Esophagus muscularis mucosa (tissue), 4 donors: ENCODE measurements around the gene SPRR4. TPM values are rescaled to one million over a fixed set of nuclear protein-coding genes. Genes with fewer than 3 reads are reported as not detected.

ENCODE experiments used
- DNase-seq: peaks from one replicate; pipeline ENCODE4 v3.0.0-alpha.2; 2017; ENCODE audit errors: extremely low spot score
- H3K27ac ChIP-seq, 4 donors: fragments of 200-600 bp; sonication (generic); replicated peaks in 1 of 4; 1 replicate in 3 of 4; 2 replicates in 1 of 4; pipeline ENCODE4 v1.5.1; 2016 to 2019; ENCODE audit warnings: mild to moderate bottlenecking in 1 of 4
- H3K27me3 ChIP-seq, 4 donors: fragments of 200-600 bp; sonication (generic); one replicate each; pipeline versions ENCODE4 v1.5.1 to v1.6.0; 2016 to 2019
- H3K36me3 ChIP-seq, 4 donors: fragments of 200-600 bp; sonication (generic); one replicate each; pipeline ENCODE4 v1.5.1; 2016 to 2019
- H3K4me1 ChIP-seq, 4 donors: fragments of 200-600 bp; sonication (generic); one replicate each; pipeline ENCODE4 v1.5.1; 2016 to 2019
- H3K4me3 ChIP-seq, 4 donors: fragments of 200-600 bp; sonication (generic); 1 replicate in 2 of 4; 2 replicates in 2 of 4; pipeline ENCODE4 v1.5.1; 2016 to 2019; ENCODE audit warnings: mild to moderate bottlenecking in 4 of 4, moderate library complexity in 1 of 4
- H3K9me3 ChIP-seq, 4 donors: fragments of 200-600 bp; sonication (generic); 1 replicate in 3 of 4; 2 replicates in 1 of 4; pipeline ENCODE4 v1.5.1; 2016 to 2019
- CTCF ChIP-seq, 3 experiments: fragments of 200-600 bp in 2 of 3; fragments of 450-650 bp in 1 of 3; sonication (generic) in 2 of 3; IDR thresholded peaks; one replicate each; pipeline ENCODE4 v1.5.1; 2017 to 2019; ENCODE audit warnings: antibody characterized with exemption in 3 of 3, mild to moderate bottlenecking in 2 of 3, moderate library complexity in 1 of 3
- EP300 ChIP-seq: sonication (generic); formaldehyde crosslinking; IDR thresholded peaks from one replicate; pipeline ENCODE4 v1.6.1; 2017; ENCODE audit warnings: antibody characterized with exemption
- POLR2A ChIP-seq: fragments of 450-650 bp; IDR thresholded peaks from one replicate; pipeline ENCODE4 v1.6.1; 2017; ENCODE audit warnings: antibody characterized with exemption, moderate library complexity, mild to moderate bottlenecking, low read depth
- POLR2AphosphoS5 ChIP-seq, 2 donors: sonication (generic); formaldehyde crosslinking; IDR thresholded peaks; one replicate each; pipeline ENCODE4 v1.6.1; 2017; ENCODE audit warnings: antibody characterized with exemption in 2 of 2
- WGBS: methylation state at CpG from one replicate; pipeline ENCODE4 v1.1.5; 2018; 5-methylcytosine and 5-hydroxymethylcytosine counted together
- intact Hi-C: fragments of 100-400 bp; cut with DNase I; formaldehyde crosslinking; loops from one replicate; pipeline ENCODE4 v1.15.1; 2023
- total RNA-seq, 4 donors: library from RNA; depleted of rRNA; stranded (reverse); fragments of >200 nt; gene quantifications; one replicate each; pipeline versions ENCODE4 v1.1.0 to v1.2.1, GENCODE V29; 2016

Gene SPRR4
- total RNA-seq, 4 donors from 2014 or later: not detected

GRCh38 chr1:152986578-152986977 is 16.1 kb downstream of the SPRR4 start:
- TF ChIP-seq CTCF (IDR thresholded peaks at IDR 0.05): no peak
- no peak for TF ChIP-seq POLR2A
- TF ChIP-seq EP300: no peak
- TF ChIP-seq POLR2AphosphoS5 (IDR thresholded peaks at IDR 0.05): no peak
- no peaks in the 10 kb centered on the region for H3K27me3 ChIP-seq
- H3K36me3 ChIP-seq: no peaks in the 10 kb centered on the region
- H3K4me3 ChIP-seq: no peak overlapping the region
- no peaks in the 10 kb centered on the region for H3K4me1 ChIP-seq
- H3K9me3 ChIP-seq: no peaks in the 10 kb centered on the region
- H3K27ac ChIP-seq: no peak overlapping the region
- intact Hi-C loops: no loop called here
- 88% methylated on average over 2 of the region's 2 CpGs for WGBS
- DNase-seq: no peak

- WGBS: 84% methylated on average over 6 of the region's 6 CpGs
- no peaks in the 10 kb centered on the region for H3K27me3 ChIP-seq
- H3K4me1 ChIP-seq: no peaks in the 10 kb centered on the region
- no peaks in the 10 kb centered on the region for H3K36me3 ChIP-seq
- TF ChIP-seq CTCF (IDR thresholded peaks at IDR 0.05) (no peak), POLR2AphosphoS5 (IDR thresholded peaks at IDR 0.05) (no peak), EP300 (no peak), POLR2A (no peak)
- H3K27ac ChIP-seq: no peak overlapping the region
- peaks cover 0 to 12% (median 3%) of the 10 kb centered on the region in 4 donors for H3K9me3 ChIP-seq
- H3K4me3 ChIP-seq: no peak overlapping the region
- intact Hi-C loops: no loop called here
- DNase-seq: peak; percentile 72
Measured at GRCh38 chr1:152993186-152993585, 22.7 kb downstream of the SPRR4 start.

GRCh38 chr1:152995842-152996241 is 25.4 kb downstream of the SPRR4 start:
- peaks cover 0 to 12% (median 3%) of the 10 kb centered on the region in 4 donors for H3K9me3 ChIP-seq
- intact Hi-C loops: no loop called here
- H3K4me3 ChIP-seq: no peak overlapping the region
- H3K4me1 ChIP-seq: no peaks in the 10 kb centered on the region
- DNase-seq: no peak
- H3K27ac ChIP-seq: no peak overlapping the region
- H3K27me3 ChIP-seq: no peaks in the 10 kb centered on the region
- no peak for TF ChIP-seq EP300
- H3K36me3 ChIP-seq: no peaks in the 10 kb centered on the region
- WGBS: 62% methylated on average over 1 of the region's 1 CpG

GRCh38 chr1:152996633-152997400 is 26.4 kb downstream of the SPRR4 start:
- WGBS: 46% methylated on average over 5 of the region's 5 CpGs

GRCh38 chr1:152997901-152998300 is 27.5 kb downstream of the SPRR4 start:
- Histone ChIP-seq H3K4me3 (no peak overlapping the region), H3K9me3 (peaks cover 0 to 12% (median 3%) of the 10 kb centered on the region in 4 donors), H3K4me1 (no peaks in the 10 kb centered on the region), H3K36me3 (no peaks in the 10 kb centered on the region), H3K27ac (no peak overlapping the region), H3K27me3 (no peaks in the 10 kb centered on the region)
- intact Hi-C loops: no loop called here
- 50% methylated on average over 7 of the region's 7 CpGs for WGBS
- no peak for DNase-seq
- TF ChIP-seq CTCF (IDR thresholded peaks at IDR 0.05) (no peak), POLR2A (no peak), POLR2AphosphoS5 (IDR thresholded peaks at IDR 0.05) (no peak)

More at GRCh38 chr1:152996633-152997400, 26.4 kb downstream of the SPRR4 start:
- Histone ChIP-seq H3K36me3 (no peaks in the 10 kb centered on the region), H3K4me1 (no peaks in the 10 kb centered on the region), H3K9me3 (peaks cover 0 to 12% (median 3%) of the 10 kb centered on the region in 4 donors), H3K4me3 (no peak overlapping the region), H3K27ac (no peak overlapping the region), H3K27me3 (no peaks in the 10 kb centered on the region)
- TF ChIP-seq EP300 (no peak), POLR2A (no peak), POLR2AphosphoS5 (IDR thresholded peaks at IDR 0.05) (no peak), CTCF (IDR thresholded peaks at IDR 0.05) (no peak)
- peak; percentile 70 for DNase-seq
- intact Hi-C loops: no loop called here
